Stimulated activated CD4-positive, alpha-beta T cell treated with anti-CD3 and anti-CD28 coated beads, Interleukin-1b, Interleukin-23, amount 100 ng/mL, for 24 hours (primary cell): ENCODE measurements around the gene CDC45.

Experiments used
- DNase-seq, 4 experiments: peaks; one replicate each; pipeline ENCODE4 v3.0.0-alpha.2; 2020; ENCODE audit warnings: low read depth in 4 of 4, low spot score in 1 of 4

CDC45 gene

DNA sequence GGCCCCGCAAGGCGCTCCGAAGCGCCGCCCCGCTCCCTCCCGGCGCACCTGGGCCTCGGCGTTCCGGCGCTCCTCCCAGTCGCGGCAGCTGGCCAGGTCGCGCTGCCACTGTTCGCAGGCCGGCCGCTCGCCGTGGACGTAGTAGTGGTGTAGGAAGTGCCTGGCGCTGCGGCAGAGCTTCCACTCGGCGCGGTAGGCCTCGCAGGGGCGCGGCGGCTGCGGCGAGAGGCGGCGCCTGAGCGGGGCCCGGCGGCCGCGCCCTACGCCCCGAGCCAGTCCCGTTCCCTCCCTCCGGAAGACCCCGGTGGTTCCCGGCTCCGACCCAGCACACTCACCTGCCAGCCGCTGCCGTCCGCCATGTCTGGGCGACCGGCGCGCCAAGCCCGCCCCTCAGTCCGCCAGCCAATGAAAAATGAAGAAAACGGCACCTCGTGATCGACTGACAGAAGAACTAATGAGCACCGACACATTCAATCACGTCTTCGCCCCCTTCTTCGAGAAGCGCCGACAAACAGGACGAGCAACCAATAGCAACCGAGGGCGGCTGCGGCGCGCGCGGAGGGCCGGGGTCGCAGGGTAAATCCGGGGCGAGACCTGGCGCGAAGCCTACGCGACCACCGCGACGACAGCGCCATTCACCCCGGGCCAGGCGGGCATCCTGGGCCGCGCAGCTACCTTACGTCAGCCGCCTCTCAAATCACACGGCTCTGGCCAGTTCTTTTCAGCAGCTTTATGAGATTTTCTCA, 32.2 kb upstream of the CDC45 start, which contains the start of gene C22orf39:
Gene C22orf39, minus strand, starts transcription at position 382 of the 746 bp plus-strand sequence. Its CDS starts 23 bp downstream, at position 359.
- peak; percentile 65 to 79 (median 72) for DNase-seq

DNA sequence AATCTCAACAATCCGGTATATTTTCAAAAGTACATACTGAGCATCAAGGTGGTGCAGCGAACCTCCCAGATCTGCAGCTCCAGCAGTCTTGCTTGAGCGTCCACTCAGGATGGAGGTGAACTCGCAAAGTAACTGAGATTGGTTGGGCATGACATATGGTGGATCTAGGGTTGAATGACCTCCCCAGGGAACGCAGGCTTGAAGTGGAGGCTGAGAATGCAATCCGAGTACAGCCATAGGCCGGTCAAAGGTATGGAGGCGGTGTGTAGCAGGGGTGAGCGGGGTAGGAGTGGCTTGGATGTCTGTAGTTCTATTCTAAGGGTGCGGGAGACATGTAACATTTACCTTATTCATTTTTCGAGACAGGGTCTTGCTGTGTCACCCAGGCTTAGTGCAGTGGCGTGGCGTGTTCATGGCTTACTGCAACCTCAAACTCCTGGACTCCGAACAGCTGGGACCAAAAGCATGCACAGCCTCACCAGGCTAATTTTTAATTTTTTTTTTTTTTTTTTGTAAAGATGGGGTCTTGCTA, 31.6 kb upstream of the CDC45 start:
- DNase-seq: no peak

DNA sequence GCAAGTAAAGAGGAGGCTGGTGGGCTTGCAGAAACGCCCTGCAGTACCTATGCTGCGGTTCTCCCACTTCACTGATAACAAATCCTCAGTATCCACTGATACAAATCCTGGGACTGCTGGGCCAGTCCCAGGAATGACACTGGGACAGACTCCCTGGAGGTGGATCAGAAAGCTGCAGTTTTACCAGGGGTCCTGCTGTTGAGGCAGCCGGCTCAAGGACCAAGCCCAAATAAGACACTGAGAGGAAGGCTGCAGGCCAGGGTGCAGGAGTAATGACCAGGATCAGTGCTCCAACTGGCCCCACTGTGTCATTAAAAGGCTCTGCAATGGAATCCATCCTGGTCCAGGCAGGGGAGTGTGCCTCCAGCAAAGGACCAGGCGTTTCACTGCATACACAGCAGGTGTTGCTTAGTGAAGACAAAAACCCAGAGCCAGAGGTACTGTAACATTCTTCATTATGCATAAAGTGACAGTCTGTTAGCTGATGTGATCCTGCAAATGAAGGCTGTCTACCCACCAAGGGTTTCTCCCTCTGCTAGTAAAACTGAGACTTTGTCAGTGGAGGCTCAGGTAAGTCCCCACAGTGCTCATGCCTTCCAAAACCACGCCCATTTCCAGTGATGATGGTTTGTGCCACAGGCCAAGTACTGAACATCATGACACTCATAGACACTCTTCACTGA, 30.8 kb upstream of the CDC45 start:
- DNase-seq: peak in 2 of 4 experiments; percentile 36 to 45

DNA sequence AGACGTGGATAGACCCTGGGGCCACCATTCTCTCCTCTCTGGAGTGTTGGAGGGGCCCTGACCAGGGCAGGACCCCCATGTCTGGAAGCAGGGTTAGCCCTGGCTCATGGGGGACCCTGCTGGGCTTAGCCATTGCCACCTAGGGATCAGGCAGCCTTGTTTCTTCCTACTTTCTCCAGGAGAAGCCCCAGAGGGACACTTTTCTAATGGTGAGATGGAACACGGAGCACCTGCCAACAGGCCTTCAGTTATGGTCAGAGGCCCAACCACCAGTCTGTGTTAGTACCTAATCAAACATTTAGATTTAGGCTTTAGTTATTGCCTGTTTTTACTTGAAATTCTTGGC, 30.3 kb upstream of the CDC45 start:
- no peak for DNase-seq

DNA sequence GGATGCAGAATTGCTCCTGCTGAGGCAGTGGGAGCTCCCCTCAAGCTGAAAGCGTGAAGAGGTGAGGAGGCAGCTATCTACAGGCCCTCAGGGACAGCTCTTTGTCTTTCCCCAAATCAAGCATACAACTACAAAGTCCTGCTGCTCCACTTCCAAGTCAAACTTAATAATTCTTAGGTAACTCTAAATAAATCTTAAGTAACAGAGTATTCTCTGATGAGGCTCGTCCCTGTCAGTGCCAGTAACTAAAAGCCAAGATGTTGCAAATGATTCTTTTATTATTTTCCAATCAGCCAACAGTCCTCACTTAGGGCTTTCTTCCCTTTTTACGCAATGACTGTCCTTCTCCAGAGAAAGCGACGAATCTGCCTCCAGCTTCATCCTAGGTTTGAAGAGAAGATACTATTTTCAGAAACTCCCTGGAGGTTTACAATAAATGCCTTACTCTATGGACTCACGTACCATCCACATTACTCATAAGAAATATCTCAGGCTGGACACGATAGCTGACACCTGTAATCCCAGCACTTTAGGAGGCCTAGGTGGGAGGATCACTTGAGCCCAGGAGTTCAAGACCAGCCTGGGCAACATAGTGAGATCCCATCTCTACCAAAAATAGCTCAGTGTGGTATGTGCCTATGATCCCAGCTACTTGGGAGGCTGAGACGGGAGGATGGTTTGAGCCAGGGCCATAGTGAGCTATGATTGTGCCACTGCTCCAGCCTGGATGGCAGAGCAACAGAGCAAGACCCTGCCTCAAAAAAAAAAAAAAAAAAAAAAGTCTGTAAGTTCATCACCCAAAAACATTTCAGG, 29.2 kb upstream of the CDC45 start:
- DNase-seq: no peak

DNA sequence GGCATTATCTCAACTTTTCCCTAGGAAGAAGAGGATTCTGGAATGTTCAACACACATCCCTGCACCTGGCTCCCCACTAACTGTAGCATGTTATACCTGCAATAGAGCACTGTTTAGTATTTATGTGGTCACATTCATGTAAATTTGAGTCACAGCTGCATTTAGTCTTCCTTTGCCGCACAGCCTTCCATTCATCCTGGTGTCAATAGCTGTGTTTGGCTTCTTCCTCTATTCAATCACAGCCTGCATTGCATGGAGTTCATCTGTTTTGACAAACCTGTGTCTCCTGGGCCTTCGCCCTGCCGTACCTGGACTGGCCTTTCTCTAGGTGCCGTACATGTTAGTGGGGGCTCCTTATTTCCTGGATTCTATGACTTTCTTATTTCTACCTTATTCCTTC, 28.1 kb upstream of the CDC45 start:
- DNase-seq: no peak

DNA sequence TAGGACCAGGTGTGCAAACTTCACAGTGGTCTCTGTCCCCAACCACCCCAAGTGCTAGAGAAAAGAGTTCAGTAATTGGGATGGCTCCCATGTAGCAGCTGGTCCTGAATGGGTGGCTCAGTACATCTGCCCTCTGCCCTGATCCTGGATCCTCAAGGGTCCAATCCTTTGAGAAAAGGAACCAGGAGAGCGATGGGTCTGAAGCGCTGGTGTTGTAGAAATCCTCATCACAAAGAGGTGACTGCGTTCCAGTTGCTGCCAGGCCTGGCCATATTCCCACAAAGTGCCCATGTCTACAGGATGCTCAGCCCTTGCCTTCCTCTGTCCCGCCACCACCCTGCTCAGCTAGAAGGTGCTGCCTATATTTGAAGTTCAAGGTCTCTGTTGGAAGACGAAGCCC, 26.0 kb upstream of the CDC45 start:
- DNase-seq: no peak

DNA sequence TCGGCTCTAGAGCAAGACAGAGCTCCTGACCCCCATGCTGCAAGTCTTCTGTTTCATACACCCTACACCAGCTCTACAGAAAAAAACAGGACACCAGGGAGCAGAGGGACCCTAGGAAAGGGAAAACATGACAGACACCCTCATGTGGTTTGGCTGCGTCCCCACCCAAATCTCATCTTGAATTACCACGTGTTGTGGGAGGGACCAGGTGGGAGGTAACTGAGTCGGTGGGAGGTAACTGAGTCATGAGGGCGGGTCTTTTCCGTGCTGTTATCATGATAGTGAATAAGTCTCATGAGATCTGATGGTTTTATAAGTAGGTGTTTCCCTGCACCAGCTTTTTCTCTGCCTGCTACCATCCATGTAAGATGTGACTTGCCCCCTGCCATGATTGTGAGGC, 25.6 kb upstream of the CDC45 start:
- no peak for DNase-seq

DNA sequence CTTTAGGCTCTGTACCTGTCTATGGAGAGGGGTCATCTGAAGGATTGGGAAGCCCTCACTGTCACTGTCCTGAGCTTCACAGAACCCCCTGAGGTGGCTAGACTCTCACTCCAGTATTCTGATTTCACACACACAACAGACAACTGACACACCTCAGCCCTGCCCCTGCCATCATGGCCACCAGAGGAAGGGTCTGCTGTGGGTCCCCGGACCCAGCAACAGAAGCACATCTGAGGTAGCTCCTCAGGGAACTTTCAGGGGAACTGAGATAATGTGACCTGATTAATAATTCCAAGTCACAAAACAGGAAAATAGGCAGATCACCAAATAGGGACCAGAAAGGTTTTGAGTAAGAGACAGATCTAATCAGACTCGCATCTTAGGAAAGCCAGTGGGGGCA, 24.7 kb upstream of the CDC45 start:
- no peak for DNase-seq

DNA sequence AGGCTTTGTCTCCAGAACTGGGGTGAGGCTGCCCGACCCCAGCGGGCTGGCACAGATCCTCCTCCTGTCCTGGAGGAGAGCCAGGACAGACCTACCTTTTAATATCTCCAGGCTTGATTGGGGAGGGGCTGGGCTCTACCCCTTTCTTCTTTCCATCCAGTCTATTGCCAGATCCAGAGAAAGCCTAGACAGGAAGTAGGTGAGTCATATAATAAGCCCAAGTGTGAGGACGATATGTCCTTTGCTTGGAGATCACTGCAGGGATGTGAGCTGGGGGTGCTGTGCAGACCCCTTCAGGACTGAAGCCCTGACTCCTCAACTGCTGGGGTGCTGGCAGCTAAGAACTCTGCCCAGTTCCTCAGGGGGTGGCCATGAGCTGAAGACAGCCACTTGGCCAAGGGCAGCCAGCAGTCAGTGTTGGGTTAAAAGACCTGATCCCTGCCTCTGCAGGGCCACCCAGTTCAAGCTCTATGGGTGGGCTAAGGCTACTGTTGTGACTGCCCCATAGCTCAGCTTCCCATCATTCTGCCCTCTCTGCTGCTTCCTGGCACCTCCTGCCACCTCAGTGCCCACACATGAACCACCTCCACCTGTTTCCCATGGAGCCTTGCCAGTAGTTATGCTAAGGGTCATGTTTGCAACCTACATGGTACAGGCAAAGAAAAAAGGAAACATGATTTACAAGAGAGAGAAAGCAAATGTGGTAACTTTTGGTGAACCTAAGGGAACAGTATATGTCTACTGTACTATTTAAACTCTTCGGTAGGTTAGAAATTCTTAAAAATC, 23.9 kb upstream of the CDC45 start:
- DNase-seq: no peak

DNA sequence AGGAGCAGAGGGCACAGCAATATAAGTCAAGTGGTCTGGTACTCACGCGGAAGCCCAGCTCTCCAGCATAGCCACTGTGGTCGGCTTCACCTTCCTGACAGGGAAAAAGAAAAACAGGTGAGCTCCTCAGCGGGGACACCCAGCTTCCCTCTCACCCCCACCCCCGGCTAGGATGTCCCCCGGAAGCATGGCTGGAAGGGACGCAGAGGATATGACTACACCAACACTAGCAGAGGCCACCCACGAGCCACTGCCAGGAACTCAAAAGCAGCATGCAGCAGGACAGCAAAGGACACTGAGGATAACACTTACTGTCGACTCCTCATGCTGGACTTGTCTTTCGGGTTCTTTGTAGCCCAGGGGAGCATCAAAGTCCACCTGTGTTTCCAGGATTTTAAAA, 23.2 kb upstream of the CDC45 start:
- no peak for DNase-seq

DNA sequence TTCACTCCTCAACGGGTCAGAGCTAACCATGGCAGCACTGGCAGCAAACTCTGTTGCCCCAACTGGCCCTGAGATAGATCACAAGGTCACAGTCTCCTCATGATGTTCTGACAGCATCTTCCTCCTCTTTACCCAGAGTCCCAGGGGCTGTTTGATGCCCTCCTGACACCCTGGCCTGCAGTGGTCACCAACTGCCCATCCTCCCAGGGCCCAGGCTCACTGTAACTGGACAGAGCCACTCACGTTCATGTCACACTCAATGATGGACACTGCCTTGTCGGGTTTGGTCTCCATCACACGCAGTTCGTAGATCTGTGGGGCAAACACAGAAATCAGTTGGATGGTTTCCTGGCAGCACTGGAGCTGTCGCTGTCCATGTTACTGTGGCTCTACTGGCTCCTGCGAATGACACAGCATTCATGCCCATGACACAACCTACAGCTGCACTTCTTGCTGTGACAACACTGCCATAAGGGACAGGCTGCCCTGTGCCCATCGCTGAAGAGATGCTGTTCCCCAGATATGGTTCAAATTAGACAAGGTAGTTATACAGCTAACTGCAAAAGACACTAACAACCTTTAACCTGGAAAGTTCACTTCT, 21.8 kb upstream of the CDC45 start:
- DNase-seq: no peak

DNA sequence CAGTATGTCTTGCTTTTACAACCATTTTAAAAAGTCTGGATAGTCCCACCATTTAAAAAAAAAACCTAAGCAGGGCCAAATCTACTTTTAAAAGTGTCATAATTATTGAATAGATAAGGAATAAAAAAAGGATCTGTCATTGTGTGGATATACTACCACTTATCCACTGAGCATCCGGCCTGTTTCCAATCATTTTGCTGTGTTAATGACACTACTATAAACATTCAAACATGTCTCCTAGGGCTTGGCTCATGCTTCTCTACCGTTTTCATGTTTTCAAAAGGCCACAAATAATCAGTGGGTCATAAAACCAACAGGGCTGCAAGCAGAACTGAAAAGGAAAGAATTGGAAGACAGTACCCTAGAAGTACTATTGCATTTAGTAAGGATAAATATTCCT, 19.7 kb upstream of the CDC45 start:
- DNase-seq: no peak

DNA sequence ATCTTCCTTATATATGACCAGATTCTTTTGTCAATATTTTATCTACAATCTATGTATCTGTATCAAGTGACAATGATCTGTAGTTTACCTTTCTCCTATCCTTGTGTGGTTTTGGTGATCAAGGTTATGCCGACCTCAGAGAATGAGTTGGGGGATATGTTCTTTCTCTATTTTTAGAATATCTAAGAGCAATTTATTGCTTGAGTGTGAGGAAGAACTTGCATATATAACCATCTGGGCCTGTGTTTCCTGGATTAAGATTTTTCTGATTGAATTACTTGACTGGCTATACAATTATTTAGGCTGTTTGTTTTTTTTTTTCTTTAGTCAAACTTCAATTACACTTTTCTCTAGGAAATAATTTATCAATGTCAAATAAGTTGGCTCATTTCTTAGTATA, 18.2 kb upstream of the CDC45 start:
- no peak for DNase-seq

DNA sequence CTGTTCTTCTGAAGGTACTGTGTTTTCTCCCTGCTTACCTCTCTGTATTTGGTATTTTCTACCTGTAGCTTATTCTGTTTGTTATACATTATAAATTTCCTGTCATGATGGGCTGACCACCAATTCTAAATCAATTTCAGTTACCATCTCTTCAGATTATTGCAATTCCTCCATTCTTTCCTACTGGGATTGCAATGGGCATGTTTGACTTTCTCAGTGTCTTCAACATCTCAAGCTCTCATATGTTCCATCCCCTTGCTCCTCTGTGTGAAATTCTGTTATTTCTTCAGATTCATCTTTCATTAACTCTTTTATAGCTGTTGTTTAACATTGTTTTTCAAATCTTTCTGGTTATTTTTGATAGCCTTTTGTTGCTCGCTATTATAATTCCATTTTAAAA, 16.7 kb upstream of the CDC45 start:
- DNase-seq: no peak

DNA sequence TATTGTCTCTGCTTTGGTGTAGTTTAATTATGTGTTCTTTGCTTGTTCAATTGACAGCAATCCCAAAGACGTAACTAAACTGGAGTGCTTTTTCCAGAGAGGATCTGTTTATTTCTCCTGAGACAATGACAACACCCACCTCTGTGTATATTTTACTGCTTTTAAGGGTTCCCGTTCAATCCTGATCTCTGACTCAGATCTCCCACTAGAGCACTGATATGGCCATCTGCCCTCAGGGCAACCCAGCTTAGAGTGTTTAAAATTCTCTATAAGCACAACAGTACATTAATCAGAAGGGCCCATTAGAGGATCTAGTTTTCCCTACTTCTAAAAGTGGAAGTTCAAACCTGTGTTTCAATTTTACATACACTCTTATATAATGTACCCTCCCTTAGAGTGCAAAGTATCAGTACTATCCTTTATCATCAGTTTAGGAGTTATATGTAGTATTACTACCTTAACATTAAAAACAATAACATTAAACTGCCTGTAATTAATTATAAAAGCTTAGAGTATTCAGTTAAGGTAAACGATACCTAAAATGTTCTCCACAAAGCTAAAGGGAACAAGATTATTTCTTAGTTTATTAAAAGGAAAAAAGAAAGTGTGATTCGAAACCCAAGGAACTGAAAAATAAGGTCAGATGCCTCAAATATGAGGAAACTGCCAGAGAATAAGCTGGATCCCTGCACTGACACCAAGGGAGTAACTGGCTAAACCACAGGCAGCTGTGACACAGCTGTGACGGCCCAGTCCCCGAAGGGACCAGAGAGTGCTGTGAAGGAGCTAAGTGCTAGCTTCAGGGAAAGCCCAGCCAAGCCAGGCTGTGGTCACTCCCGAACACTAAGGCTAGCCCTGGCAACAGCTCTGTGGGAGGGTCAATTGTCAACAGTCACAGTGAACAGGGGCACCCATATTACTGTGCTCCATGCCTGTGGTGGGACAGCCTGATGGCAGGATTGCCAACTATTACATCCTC, 15.9 kb upstream of the CDC45 start:
- DNase-seq: no peak

DNA sequence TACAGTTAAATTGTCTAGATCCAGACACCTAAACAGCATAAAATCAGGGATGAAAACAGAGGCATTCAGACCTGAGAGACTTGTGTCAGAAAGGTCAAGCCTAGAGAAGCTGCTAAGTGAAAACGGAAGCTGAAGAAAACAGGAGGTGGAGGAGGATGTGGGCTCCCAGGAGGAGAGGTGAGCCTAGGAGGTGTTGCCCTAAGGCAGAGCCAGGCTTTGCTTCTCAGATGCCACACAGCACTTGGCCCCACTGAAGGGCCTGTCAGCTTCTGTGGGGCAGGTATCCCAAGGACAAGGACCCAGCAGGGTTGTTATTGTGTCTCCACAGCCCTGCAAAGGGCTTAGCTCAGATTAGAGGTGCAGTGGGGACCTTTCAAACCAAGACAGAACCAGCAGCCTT, 15.2 kb upstream of the CDC45 start:
- no peak for DNase-seq

DNA sequence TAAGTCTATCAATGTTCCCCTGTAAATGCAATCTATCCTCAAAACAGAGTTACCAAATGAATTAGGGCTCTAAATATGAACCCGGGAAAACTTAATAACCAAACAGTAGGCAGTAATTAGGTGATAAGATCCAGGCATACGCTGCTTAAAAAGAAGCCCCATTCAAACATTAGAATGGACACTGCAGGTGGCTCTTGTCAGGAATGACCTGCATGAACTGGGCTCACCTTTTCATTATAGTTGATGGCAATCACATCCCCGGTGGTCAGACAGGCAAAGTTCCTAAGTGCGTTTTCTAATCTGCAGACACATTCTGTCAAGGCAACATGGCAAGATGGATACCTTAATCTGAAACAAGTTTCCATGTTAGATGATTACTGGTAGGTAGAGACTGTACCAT, 14.7 kb upstream of the CDC45 start:
- DNase-seq: no peak

DNA sequence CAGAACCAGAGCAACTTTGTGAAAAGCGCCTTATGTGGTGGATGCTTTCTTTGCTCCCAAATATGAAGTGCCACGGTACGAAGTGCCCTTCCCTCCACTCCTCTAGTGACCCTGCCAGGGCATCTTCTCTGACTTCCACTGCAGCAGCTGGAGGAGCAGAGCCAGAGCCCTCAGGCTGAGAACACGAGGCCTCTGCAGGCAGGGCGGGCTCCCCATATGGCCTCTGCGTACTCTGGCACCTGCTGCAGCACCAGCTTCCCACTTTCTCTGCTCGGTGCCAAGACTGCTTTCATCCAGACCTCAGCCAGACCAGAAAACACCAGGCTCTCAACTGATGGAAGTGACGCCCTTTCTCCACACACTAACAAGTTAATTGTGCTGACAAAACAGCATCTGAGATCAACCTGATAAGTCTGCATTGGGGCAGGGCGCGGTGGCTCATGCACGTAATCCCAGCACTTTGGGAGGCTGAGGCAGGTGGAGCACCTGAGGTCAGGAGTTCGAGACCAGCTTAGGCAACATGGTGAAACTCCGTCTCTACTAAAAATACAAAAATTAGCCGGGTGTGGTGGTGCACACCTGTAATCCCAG, 13.5 kb upstream of the CDC45 start:
- no peak for DNase-seq
